ENCODE measurements around the gene KRABD2.

Gene KRABD2

DNA sequence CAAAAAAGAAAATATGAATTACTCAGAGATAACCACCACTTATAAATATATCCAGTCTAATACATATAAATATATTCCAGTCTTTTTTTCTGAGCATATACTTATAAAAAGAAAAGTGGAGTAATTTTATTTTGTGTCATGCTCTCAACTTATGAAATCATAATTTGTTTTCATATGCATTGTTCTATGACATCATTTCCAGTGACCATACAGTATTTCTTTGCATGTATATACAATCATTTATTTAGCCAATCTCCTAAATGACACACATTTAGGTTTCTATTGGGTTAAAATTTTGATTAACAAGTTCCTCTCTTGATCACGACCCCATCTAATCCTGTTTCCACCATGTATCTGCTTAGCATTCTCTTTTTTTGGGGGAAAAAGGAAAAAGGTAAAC lies 42.8 kb upstream of the KRABD2 start:
- H3K27ac ChIP-seq (ENCODE audit: low read length): no peak overlapping the region
- H3K9me3 ChIP-seq (replicated peaks; ENCODE audit: insufficient read depth, low read length): no peaks in the 10 kb centered on the region
- no peak overlapping the region for H2AFZ ChIP-seq (ENCODE audit: low read length)

DNA sequence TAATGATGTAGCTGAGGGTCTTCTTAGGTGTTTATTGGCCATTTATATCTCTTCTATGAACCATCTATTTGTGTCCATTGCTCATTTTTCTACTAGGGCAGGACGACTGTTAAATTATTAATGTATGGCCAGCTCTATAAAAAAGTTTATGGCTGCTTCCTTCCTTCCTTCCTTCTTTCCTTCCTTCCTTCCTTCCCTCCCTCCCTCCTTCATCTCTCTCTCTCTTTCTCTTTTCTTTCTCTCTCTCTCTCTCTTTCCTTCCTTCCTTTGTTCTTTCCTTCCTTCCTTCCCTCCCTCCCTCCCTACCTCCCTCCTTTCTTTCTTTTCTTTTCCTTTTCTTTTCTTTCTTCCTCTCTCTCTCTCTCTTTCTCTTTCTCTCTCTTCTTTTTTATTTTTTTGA lies 42.0 kb upstream of the KRABD2 start:
- H3K27me3 ChIP-seq (replicated peaks; ENCODE audit: insufficient read depth, low read length): no peaks in the 10 kb centered on the region

More for the DNA sequence above, 42.8 kb upstream of the KRABD2 start:
- no peaks in the 10 kb centered on the region for H3K79me2 ChIP-seq (ENCODE audit: low read length)
- no peak for DNase-seq
- no peaks in the 10 kb centered on the region for H4K20me1 ChIP-seq (ENCODE audit: insufficient read depth, low read length)
- H3K9me2 ChIP-seq (replicated peaks; ENCODE audit: insufficient read depth, low read length): no peaks in the 10 kb centered on the region
- peaks cover 17% of the 10 kb centered on the region for H3F3A ChIP-seq (ENCODE audit: insufficient read depth, low read length)
- H3K4me2 ChIP-seq (ENCODE audit: low read depth, low read length): no peak overlapping the region
- TF ChIP-seq EZH2phosphoT487 (IDR thresholded peaks at IDR 0.05; ENCODE audit: low read length): no peak
- TF ChIP-seq EZH2 (optimal IDR thresholded peaks at IDR 0.05; ENCODE audit: low read depth, low read length): no peak
- H3K9ac ChIP-seq (ENCODE audit: low read length): no peak overlapping the region
- H3K4me1 ChIP-seq (ENCODE audit: low read length): peaks cover 19% of the 10 kb centered on the region
- H3K4me3 ChIP-seq (ENCODE audit: low read length): no peak overlapping the region
- no peaks in the 10 kb centered on the region for H3K27me3 ChIP-seq (replicated peaks; ENCODE audit: insufficient read depth, low read length)
- no peaks in the 10 kb centered on the region for H3K36me3 ChIP-seq (replicated peaks; ENCODE audit: insufficient read depth, low read length)

DNA sequence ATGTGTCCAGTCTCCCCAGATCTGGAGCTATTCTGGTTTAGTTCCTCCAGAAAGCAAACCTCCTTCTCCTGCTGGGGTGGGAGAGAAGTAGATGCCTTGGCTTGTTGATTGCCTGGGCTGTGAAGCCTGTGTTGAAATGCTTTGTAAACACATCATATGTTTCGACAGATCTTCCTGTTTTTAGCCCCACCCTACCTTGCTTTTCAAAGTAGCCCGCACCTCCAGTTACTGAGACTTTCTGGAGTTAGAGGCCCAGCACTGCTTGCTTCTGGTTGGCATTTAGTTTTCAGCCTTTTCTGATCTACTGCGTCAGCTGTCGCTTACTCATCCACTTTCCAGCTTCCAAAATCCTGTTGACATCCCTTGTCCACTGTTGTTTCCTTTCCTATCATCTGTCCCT lies 41.3 kb upstream of the KRABD2 start:
- Histone ChIP-seq H3K36me3 (replicated peaks; ENCODE audit: insufficient read depth, low read length) (no peaks in the 10 kb centered on the region), H3K4me3 (ENCODE audit: low read length) (no peak overlapping the region), H3K27ac (ENCODE audit: low read length) (no peak overlapping the region), H3K79me2 (ENCODE audit: low read length) (no peaks in the 10 kb centered on the region), H3K9me3 (replicated peaks; ENCODE audit: insufficient read depth, low read length) (no peaks in the 10 kb centered on the region), H3K4me2 (ENCODE audit: low read depth, low read length) (no peak overlapping the region), H2AFZ (ENCODE audit: low read length) (no peak overlapping the region), H3K27me3 (replicated peaks; ENCODE audit: insufficient read depth, low read length) (no peaks in the 10 kb centered on the region), H3F3A (ENCODE audit: insufficient read depth, low read length) (peaks cover 17% of the 10 kb centered on the region), H3K9ac (ENCODE audit: low read length) (no peak overlapping the region), H3K9me2 (replicated peaks; ENCODE audit: insufficient read depth, low read length) (no peaks in the 10 kb centered on the region), H4K20me1 (ENCODE audit: insufficient read depth, low read length) (no peaks in the 10 kb centered on the region), H3K4me1 (ENCODE audit: low read length) (peaks cover 19% of the 10 kb centered on the region)
- no peak for TF ChIP-seq EZH2phosphoT487 (IDR thresholded peaks at IDR 0.05; ENCODE audit: low read length)
- no peak for TF ChIP-seq EZH2 (optimal IDR thresholded peaks at IDR 0.05; ENCODE audit: low read depth, low read length)
- DNase-seq: no peak

More for the DNA sequence above, 42.0 kb upstream of the KRABD2 start:
- H3K4me1 ChIP-seq (ENCODE audit: low read length): peaks cover 19% of the 10 kb centered on the region
- no peak overlapping the region for H3K4me2 ChIP-seq (ENCODE audit: low read depth, low read length)
- H3K36me3 ChIP-seq (replicated peaks; ENCODE audit: insufficient read depth, low read length): no peaks in the 10 kb centered on the region
- H3F3A ChIP-seq (ENCODE audit: insufficient read depth, low read length): peaks cover 17% of the 10 kb centered on the region
- no peak overlapping the region for H3K4me3 ChIP-seq (ENCODE audit: low read length)
- no peak for DNase-seq
- no peak for TF ChIP-seq EZH2phosphoT487 (IDR thresholded peaks at IDR 0.05; ENCODE audit: low read length)
- no peak for TF ChIP-seq EZH2 (optimal IDR thresholded peaks at IDR 0.05; ENCODE audit: low read depth, low read length)
- TF ChIP-seq, protein P1, sequence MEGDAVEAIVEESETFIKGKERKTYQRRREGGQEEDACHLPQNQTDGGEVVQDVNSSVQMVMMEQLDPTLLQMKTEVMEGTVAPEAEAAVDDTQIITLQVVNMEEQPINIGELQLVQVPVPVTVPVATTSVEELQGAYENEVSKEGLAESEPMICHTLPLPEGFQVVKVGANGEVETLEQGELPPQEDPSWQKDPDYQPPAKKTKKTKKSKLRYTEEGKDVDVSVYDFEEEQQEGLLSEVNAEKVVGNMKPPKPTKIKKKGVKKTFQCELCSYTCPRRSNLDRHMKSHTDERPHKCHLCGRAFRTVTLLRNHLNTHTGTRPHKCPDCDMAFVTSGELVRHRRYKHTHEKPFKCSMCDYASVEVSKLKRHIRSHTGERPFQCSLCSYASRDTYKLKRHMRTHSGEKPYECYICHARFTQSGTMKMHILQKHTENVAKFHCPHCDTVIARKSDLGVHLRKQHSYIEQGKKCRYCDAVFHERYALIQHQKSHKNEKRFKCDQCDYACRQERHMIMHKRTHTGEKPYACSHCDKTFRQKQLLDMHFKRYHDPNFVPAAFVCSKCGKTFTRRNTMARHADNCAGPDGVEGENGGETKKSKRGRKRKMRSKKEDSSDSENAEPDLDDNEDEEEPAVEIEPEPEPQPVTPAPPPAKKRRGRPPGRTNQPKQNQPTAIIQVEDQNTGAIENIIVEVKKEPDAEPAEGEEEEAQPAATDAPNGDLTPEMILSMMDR (IDR thresholded peaks at IDR 0.05; ENCODE audit: low read length): no peak
- H3K79me2 ChIP-seq (ENCODE audit: low read length): no peaks in the 10 kb centered on the region
- H3K9me2 ChIP-seq (replicated peaks; ENCODE audit: insufficient read depth, low read length): no peaks in the 10 kb centered on the region
- no peak overlapping the region for H3K9ac ChIP-seq (ENCODE audit: low read length)
- no peak overlapping the region for H3K27ac ChIP-seq (ENCODE audit: low read length)
- no peaks in the 10 kb centered on the region for H4K20me1 ChIP-seq (ENCODE audit: insufficient read depth, low read length)
- H3K9me3 ChIP-seq (replicated peaks; ENCODE audit: insufficient read depth, low read length): no peaks in the 10 kb centered on the region
- H2AFZ ChIP-seq (ENCODE audit: low read length): no peak overlapping the region

DNA sequence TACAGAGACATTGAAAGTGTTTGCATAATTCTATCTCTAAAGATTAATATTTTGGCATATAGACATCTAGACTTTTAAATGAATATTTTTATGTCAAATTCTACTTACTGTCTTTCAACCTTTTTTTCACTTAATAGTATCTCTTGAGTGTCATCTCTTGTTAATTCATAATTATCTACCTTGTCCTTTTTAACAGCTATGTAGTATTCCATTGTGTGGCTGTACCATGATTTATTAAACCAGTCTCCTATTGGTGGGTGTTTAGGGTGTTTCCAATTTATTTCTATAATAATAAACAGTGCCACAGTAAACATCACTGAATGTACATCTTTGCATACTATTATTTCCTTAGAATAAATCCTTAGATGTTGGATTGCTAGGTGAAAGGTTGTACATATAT lies 37.4 kb upstream of the KRABD2 start:
- no peak for DNase-seq
- Histone ChIP-seq H3K27ac (ENCODE audit: low read length) (no peak overlapping the region), H3K9me2 (replicated peaks; ENCODE audit: insufficient read depth, low read length) (no peaks in the 10 kb centered on the region), H3K36me3 (replicated peaks; ENCODE audit: insufficient read depth, low read length) (no peaks in the 10 kb centered on the region), H4K20me1 (ENCODE audit: insufficient read depth, low read length) (no peaks in the 10 kb centered on the region), H3K9me3 (replicated peaks; ENCODE audit: insufficient read depth, low read length) (no peaks in the 10 kb centered on the region), H3K79me2 (ENCODE audit: low read length) (no peaks in the 10 kb centered on the region), H2AFZ (ENCODE audit: low read length) (no peak overlapping the region), H3K9ac (ENCODE audit: low read length) (no peak overlapping the region), H3K27me3 (replicated peaks; ENCODE audit: insufficient read depth, low read length) (no peaks in the 10 kb centered on the region), H3F3A (ENCODE audit: insufficient read depth, low read length) (no peaks in the 10 kb centered on the region), H3K4me2 (ENCODE audit: low read depth, low read length) (no peak overlapping the region), H3K4me3 (ENCODE audit: low read length) (no peak overlapping the region), H3K4me1 (ENCODE audit: low read length) (peaks cover 6% of the 10 kb centered on the region; the same call in 1 of the 2 replicates)
- TF ChIP-seq EZH2phosphoT487 (IDR thresholded peaks at IDR 0.05; ENCODE audit: low read length): no peak
- TF ChIP-seq, protein P1 (IDR thresholded peaks at IDR 0.05; ENCODE audit: low read length): no peak
- TF ChIP-seq EZH2 (optimal IDR thresholded peaks at IDR 0.05; ENCODE audit: low read depth, low read length): no peak
